ENCODE results near the gene LIAS. TPM values are rescaled to one million over a fixed set of nuclear protein-coding genes. Genes with fewer than 3 reads are reported as not detected.
A peak's percentile ranks its signal among the peaks of the same experiment; 100 is the strongest.

The LIAS gene
- total RNA-seq, 1 donor from 2014 or later: 17.0 TPM

DNA sequence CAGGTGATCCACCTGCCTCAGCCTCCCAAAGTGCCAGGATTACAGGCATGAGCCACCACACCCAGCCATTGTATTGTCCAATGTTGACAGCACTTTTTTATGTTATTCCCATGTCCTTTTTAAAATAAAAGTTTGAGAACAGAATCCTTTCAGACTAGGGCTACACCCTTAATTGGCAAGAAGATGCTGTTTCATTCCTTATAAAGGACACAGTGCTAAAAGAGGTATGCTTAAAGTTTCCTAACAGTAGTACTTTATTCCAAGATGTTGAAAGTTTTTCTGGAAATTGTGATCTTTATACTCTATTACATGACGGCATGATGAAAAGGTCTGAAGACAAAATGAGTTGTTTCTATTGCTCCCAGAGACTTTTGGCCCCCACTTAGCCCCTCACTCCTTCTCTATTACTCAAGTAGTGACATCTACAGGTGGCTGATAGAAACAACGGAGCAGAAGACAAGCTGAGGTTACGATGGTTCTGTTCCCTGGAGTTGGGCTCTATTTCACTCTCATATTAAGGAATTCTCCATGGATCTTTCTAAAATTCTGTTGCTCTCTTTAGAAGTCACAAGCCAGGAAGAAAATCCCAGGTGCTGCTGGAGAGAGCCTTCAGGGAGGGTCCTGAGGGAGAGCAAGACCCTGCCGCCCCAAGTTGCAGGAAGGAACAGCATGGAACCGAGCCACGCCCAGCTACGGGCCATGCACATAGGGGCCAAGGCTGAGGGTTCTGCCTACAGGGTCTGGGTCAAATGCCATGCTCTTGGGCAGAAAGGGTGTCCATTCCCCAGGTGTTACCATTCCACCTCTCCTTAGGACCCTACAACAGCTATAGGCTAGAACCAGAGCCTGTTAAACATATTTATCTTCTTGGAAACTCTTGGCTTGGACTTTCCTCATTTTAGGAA is 22.9 kb upstream of the LIAS start:
- Mint-ChIP-seq H3K27ac (no peak overlapping the region), H3K27me3 (peaks cover 3% of the 10 kb centered on the region), H3K4me3 (ENCODE audit: low read depth) (no peak overlapping the region), H3K9me3 (ENCODE audit: low read depth) (no peaks in the 10 kb centered on the region), H3K36me3 (ENCODE audit: insufficient read depth) (no peaks in the 10 kb centered on the region), H3K4me1 (ENCODE audit: low read depth) (no peaks in the 10 kb centered on the region)
- no peak for DNase-seq (ENCODE audit: low spot score, unreplicated experiment)
- TF ChIP-seq, protein P1, sequence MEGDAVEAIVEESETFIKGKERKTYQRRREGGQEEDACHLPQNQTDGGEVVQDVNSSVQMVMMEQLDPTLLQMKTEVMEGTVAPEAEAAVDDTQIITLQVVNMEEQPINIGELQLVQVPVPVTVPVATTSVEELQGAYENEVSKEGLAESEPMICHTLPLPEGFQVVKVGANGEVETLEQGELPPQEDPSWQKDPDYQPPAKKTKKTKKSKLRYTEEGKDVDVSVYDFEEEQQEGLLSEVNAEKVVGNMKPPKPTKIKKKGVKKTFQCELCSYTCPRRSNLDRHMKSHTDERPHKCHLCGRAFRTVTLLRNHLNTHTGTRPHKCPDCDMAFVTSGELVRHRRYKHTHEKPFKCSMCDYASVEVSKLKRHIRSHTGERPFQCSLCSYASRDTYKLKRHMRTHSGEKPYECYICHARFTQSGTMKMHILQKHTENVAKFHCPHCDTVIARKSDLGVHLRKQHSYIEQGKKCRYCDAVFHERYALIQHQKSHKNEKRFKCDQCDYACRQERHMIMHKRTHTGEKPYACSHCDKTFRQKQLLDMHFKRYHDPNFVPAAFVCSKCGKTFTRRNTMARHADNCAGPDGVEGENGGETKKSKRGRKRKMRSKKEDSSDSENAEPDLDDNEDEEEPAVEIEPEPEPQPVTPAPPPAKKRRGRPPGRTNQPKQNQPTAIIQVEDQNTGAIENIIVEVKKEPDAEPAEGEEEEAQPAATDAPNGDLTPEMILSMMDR (IDR thresholded peaks at IDR 0.05; ENCODE audit: unreplicated experiment): peak; percentile 27

DNA sequence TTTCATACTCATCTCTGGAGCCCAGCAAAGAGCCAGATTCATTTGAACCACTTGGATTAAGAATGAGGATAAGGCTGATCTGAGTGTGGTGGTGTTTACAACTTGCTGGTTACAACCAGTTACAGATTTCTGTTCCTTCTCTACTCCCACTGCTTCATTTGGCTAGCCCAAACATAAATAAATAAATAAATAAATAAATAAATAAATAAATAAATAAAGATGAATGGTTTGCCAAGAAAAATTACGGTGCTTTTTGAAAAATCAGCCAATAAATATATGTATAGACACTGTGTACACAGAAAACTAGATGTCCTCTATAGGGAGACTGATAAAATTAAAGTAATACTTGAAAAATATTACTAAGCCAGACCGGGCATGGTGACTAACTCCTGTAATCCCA is 17.3 kb upstream of the LIAS start:
- H3K9me3 Mint-ChIP-seq (ENCODE audit: low read depth): no peaks in the 10 kb centered on the region
- TF ChIP-seq, protein P1 (IDR thresholded peaks at IDR 0.05; ENCODE audit: unreplicated experiment): no peak
- H3K36me3 Mint-ChIP-seq (ENCODE audit: insufficient read depth): no peaks in the 10 kb centered on the region
- no peaks in the 10 kb centered on the region for H3K4me1 Mint-ChIP-seq (ENCODE audit: low read depth)
- H3K4me3 Mint-ChIP-seq (ENCODE audit: low read depth): no peak overlapping the region
- DNase-seq (ENCODE audit: low spot score, unreplicated experiment): no peak
- H3K27ac Mint-ChIP-seq: no peak overlapping the region
- peaks cover 3% of the 10 kb centered on the region for H3K27me3 Mint-ChIP-seq

DNA sequence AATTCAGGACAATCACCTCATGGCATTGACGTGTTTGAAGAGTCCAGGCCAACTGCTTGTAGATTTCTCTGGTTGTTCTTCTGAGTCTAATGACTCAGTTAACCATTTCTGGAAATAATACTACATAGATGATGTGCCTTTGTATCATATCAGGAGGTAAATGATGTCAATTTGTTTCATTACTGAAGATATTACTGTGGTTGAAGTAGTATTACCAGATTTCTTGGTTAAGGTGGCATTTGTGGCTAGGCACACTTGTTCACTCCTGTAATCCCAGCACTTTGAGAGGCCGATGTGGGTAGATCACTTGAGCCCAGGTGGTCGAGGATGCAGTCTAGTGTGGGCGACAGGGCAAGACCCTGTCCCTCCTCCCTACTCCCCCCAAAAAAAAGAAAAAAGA is 15.9 kb upstream of the LIAS start:
- no peak overlapping the region for H3K4me3 Mint-ChIP-seq (ENCODE audit: low read depth)
- no peaks in the 10 kb centered on the region for H3K9me3 Mint-ChIP-seq (ENCODE audit: low read depth)
- no peaks in the 10 kb centered on the region for H3K36me3 Mint-ChIP-seq (ENCODE audit: insufficient read depth)
- peaks cover 3% of the 10 kb centered on the region for H3K27me3 Mint-ChIP-seq
- TF ChIP-seq, protein P1 (IDR thresholded peaks at IDR 0.05; ENCODE audit: unreplicated experiment): no peak
- no peaks in the 10 kb centered on the region for H3K4me1 Mint-ChIP-seq (ENCODE audit: low read depth)
- no peak overlapping the region for H3K27ac Mint-ChIP-seq
- no peak for DNase-seq (ENCODE audit: low spot score, unreplicated experiment)

DNA sequence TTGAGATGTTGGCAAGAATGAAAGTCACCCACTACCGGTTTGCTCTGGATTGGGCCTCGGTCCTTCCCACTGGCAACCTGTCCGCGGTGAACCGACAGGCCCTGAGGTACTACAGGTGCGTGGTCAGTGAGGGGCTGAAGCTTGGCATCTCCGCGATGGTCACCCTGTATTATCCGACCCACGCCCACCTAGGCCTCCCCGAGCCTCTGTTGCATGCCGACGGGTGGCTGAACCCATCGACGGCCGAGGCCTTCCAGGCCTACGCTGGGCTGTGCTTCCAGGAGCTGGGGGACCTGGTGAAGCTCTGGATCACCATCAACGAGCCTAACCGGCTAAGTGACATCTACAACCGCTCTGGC is 12.4 kb upstream of the LIAS start:
- H3K9me3 Mint-ChIP-seq (ENCODE audit: low read depth): no peaks in the 10 kb centered on the region
- TF ChIP-seq, protein P1 (IDR thresholded peaks at IDR 0.05; ENCODE audit: unreplicated experiment): no peak
- peaks cover 4% of the 10 kb centered on the region for H3K36me3 Mint-ChIP-seq (ENCODE audit: insufficient read depth)
- H3K4me1 Mint-ChIP-seq (ENCODE audit: low read depth): peaks cover 14% of the 10 kb centered on the region
- DNase-seq (ENCODE audit: low spot score, unreplicated experiment): no peak
- H3K27ac Mint-ChIP-seq: no peak overlapping the region
- no peaks in the 10 kb centered on the region for H3K27me3 Mint-ChIP-seq
- H3K4me3 Mint-ChIP-seq (ENCODE audit: low read depth): peak overlapping the region; percentile 70

DNA sequence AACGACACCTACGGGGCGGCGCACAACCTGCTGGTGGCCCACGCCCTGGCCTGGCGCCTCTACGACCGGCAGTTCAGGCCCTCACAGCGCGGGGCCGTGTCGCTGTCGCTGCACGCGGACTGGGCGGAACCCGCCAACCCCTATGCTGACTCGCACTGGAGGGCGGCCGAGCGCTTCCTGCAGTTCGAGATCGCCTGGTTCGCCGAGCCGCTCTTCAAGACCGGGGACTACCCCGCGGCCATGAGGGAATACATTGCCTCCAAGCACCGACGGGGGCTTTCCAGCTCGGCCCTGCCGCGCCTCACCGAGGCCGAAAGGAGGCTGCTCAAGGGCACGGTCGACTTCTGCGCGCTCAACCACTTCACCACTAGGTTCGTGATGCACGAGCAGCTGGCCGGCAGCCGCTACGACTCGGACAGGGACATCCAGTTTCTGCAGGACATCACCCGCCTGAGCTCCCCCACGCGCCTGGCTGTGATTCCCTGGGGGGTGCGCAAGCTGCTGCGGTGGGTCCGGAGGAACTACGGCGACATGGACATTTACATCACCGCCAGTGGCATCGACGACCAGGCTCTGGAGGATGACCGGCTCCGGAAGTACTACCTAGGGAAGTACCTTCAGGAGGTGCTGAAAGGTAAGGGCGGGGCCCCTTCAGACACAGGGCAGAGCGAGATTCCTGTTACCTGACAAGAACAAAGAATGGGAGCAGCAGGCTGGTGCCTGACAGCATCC is 11.8 kb upstream of the LIAS start:
- TF ChIP-seq, protein P1 (IDR thresholded peaks at IDR 0.05; ENCODE audit: unreplicated experiment): no peak
- peak overlapping the region; percentile 59 for H3K27ac Mint-ChIP-seq
- peaks cover 16% of the 10 kb centered on the region for H3K4me1 Mint-ChIP-seq (ENCODE audit: low read depth)
- H3K36me3 Mint-ChIP-seq (ENCODE audit: insufficient read depth): peaks cover 8% of the 10 kb centered on the region
- peak overlapping the region; percentile 70 for H3K4me3 Mint-ChIP-seq (ENCODE audit: low read depth)
- DNase-seq (ENCODE audit: low spot score, unreplicated experiment): peak; percentile 28
- no peaks in the 10 kb centered on the region for H3K27me3 Mint-ChIP-seq
- no peaks in the 10 kb centered on the region for H3K9me3 Mint-ChIP-seq (ENCODE audit: low read depth)
